ENCODE results near the gene UBN1.

Gene UBN1

GRCh38 chr16:4931381-4931780, 84.1 kb downstream of the UBN1 start:
- DNase-seq (ENCODE audit: low spot score): no peak

Data from D341Med (cell line).